GM18861 (cell line): ENCODE measurements around the gene SKAP2.
"Not testable (repeated sequence)": the region's sequence is repeated elsewhere in the genome, so short reads cannot be mapped to it uniquely, and the experiment has no call there.

Source experiments
- ATAC-seq: cut with Tn5 transposase; IDR thresholded peaks from one replicate; pipeline ENCODE4 v1.9.1; 2021; ENCODE audit not compliant: unreplicated experiment

Gene SKAP2

GRCh38 chr7:26857506-26858240 lies 6.7 kb downstream of the SKAP2 start:
- ATAC-seq = no peak

GRCh38 chr7:26857170-26857505 lies 7.3 kb downstream of the SKAP2 start:
- no peak for ATAC-seq

- no peak for ATAC-seq
These were observed 8.0 kb downstream of the SKAP2 start for GRCh38 chr7:26856176-26856985.

- no peak for ATAC-seq
These were observed 9.2 kb downstream of the SKAP2 start for GRCh38 chr7:26854876-26855855.

- ATAC-seq = no peak
These were observed 10.5 kb downstream of the SKAP2 start for GRCh38 chr7:26853788-26854393.

- ATAC-seq = no peak
These were observed 14.2 kb downstream of the SKAP2 start for GRCh38 chr7:26850193-26850651.

GRCh38 chr7:26843705-26844104 lies 20.7 kb downstream of the SKAP2 start:
- no peak for ATAC-seq

GRCh38 chr7:26842897-26843296 lies 21.5 kb downstream of the SKAP2 start:
- ATAC-seq = no peak

- ATAC-seq = no peak
These were observed 23.2 kb downstream of the SKAP2 start for GRCh38 chr7:26841003-26841739.

GRCh38 chr7:26836793-26837192 lies 27.6 kb downstream of the SKAP2 start:
- not testable (repeated sequence) for ATAC-seq

- ATAC-seq = no peak
These were observed 49.0 kb downstream of the SKAP2 start for GRCh38 chr7:26815426-26815825.

GRCh38 chr7:26813432-26813831 lies 51.0 kb downstream of the SKAP2 start:
- ATAC-seq = no peak

- ATAC-seq = no peak
These were observed 69.8 kb downstream of the SKAP2 start for GRCh38 chr7:26794541-26794940.

- ATAC-seq = no peak
These were observed 71.8 kb downstream of the SKAP2 start for GRCh38 chr7:26792576-26792975.

- ATAC-seq = no peak
These were observed 72.4 kb downstream of the SKAP2 start for GRCh38 chr7:26792006-26792405.

- no peak for ATAC-seq
These were observed 74.8 kb downstream of the SKAP2 start for GRCh38 chr7:26789481-26790184.

- no peak for ATAC-seq
These were observed 76.7 kb downstream of the SKAP2 start for GRCh38 chr7:26787701-26788100.

- no peak for ATAC-seq
These were observed 80.3 kb downstream of the SKAP2 start for GRCh38 chr7:26784118-26784517.

GRCh38 chr7:26782501-26782900 lies 81.9 kb downstream of the SKAP2 start:
- ATAC-seq = no peak
